ENCODE results near the gene RPS18. TPM values are rescaled to one million over a fixed set of nuclear protein-coding genes. Genes with fewer than 3 reads are reported as not detected.
"Not testable (repeated sequence)": the region's sequence is repeated elsewhere in the genome, so short reads cannot be mapped to it uniquely, and the experiment has no call there.

Gene RPS18
- total RNA-seq, 2 donors from 2014 or later, result 1,188 to 1,719 TPM

DNA sequence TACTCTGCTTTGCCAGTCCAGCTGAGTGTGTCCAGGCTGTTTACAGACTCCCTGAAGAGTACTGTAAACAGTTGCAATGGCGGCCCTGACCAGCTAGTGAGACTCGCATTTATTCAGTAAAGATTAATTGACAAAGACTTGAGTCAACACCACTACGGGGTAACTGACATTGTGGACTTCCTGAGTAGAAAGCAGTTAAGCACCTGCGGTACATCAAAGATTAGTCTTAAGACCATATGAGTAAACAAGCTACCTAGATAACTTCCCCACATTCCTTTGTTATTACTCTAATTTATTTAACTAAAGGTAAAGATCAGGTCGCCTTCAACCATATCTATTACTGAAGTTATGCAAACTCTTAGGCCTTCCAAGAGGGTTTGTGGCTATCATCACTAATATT is 12.8 kb upstream of the RPS18 start:
- H3K36me3 ChIP-seq, result peaks cover 32% of the 10 kb centered on the region
- H3K4me3 ChIP-seq, result no peak overlapping the region
- H3K4me1 ChIP-seq, result no peaks in the 10 kb centered on the region
- no peak for DNase-seq (ENCODE audit: low spot score)
- TF ChIP-seq, protein P1, sequence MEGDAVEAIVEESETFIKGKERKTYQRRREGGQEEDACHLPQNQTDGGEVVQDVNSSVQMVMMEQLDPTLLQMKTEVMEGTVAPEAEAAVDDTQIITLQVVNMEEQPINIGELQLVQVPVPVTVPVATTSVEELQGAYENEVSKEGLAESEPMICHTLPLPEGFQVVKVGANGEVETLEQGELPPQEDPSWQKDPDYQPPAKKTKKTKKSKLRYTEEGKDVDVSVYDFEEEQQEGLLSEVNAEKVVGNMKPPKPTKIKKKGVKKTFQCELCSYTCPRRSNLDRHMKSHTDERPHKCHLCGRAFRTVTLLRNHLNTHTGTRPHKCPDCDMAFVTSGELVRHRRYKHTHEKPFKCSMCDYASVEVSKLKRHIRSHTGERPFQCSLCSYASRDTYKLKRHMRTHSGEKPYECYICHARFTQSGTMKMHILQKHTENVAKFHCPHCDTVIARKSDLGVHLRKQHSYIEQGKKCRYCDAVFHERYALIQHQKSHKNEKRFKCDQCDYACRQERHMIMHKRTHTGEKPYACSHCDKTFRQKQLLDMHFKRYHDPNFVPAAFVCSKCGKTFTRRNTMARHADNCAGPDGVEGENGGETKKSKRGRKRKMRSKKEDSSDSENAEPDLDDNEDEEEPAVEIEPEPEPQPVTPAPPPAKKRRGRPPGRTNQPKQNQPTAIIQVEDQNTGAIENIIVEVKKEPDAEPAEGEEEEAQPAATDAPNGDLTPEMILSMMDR (IDR thresholded peaks at IDR 0.05), result no peak
- H3K9me3 ChIP-seq, result no peaks in the 10 kb centered on the region
- no peaks in the 10 kb centered on the region for H3K27me3 ChIP-seq
- H3K27ac ChIP-seq, result no peak overlapping the region

GRCh38 chr6:33262490-33262889 is 9.4 kb upstream of the RPS18 start:
- H3K27ac ChIP-seq; H3K4me3 ChIP-seq; H3K9me3 ChIP-seq; H3K4me1 ChIP-seq; H3K27me3 ChIP-seq; DNase-seq (ENCODE audit: low spot score): not testable (repeated sequence)
- peaks cover 61% of the 10 kb centered on the region for H3K36me3 ChIP-seq

GRCh38 chr6:33264015-33264414 is 7.9 kb upstream of the RPS18 start:
- TF ChIP-seq, protein P1 (IDR thresholded peaks at IDR 0.05), result no peak
- peaks cover 76% of the 10 kb centered on the region for H3K36me3 ChIP-seq
- DNase-seq (ENCODE audit: low spot score), result no peak
- no peaks in the 10 kb centered on the region for H3K27me3 ChIP-seq
- H3K4me3 ChIP-seq, result no peak overlapping the region
- H3K27ac ChIP-seq, result no peak overlapping the region
- no peaks in the 10 kb centered on the region for H3K9me3 ChIP-seq
- no peaks in the 10 kb centered on the region for H3K4me1 ChIP-seq

DNA sequence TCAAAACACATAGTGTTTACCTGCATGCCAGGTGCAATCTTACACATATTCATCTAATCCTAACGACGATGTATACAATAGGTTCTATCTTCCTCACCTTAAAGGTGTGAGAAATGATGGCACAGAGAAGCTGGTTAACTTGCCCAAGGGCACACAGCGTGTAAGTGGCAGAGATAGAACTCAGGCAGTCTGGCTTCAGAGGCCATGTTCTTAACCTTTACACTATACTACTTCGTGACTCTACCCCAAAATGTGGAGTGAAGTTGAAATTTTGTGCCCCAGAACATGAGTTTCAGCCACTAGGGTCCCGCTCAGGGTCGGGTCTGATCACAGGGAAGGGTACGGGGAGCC is 783 bp upstream of the RPS18 start:
- peak overlapping the region; percentile 86 to 87 for H3K27ac ChIP-seq
- no peaks in the 10 kb centered on the region for H3K9me3 ChIP-seq
- H3K36me3 ChIP-seq, result peaks cover 57% of the 10 kb centered on the region
- DNase-seq (ENCODE audit: low spot score), result no peak
- TF ChIP-seq, protein P1 (IDR thresholded peaks at IDR 0.05), result no peak
- peaks cover 0 to 42% of the 10 kb centered on the region in 2 donors for H3K4me1 ChIP-seq
- H3K27me3 ChIP-seq, result no peaks in the 10 kb centered on the region
- peak overlapping the region; percentile 66 to 74 for H3K4me3 ChIP-seq

DNA sequence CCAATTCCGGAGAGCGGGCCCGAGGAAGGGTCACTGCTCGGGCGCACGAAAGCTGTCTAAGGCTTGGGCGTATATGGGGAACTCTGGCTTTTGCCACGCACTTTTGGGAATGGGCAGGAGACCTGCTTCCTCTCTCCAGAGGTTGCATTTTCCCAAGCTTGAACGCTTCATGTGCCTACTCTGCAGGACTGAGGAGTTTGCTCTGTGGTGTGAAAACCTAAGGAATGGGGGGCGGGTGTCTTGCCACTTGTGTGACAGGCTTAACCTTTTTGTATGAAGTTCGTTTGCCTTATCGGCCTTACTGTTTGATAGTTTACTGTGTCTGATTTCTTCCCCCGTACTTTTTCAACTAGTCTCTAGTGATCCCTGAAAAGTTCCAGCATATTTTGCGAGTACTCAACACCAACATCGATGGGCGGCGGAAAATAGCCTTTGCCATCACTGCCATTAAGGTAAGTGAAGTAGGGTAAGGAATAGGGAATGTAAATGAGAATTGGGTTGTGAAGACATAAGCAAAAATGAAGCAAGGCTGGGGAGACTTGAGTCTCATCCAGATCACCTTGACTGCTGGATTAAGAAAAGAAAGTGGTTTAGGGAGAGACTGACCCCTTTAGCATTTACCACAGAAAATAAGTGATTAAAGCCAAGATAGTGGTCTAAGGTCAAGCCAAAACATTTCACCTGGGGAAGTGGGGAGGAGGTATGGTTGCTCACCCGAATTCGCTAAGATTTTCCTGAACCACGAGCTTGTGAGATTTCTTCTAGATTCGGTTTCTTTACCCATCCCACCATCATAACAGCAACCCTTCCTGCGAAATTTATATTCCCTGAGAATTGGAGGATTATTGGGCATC is 627 bp downstream of the RPS18 start:
- DNase-seq (ENCODE audit: low spot score), result no peak
- Histone ChIP-seq H3K27me3 (no peaks in the 10 kb centered on the region), H3K27ac (peak overlapping the region; percentile 86 to 87), H3K36me3 (peaks cover 50% of the 10 kb centered on the region), H3K4me1 (peaks cover 0 to 50% of the 10 kb centered on the region in 2 donors), H3K9me3 (no peaks in the 10 kb centered on the region), H3K4me3 (peak overlapping the region; percentile 66 to 74)
- TF ChIP-seq, protein P1 (IDR thresholded peaks at IDR 0.05), result no peak

- H3K4me3 ChIP-seq, result peak overlapping the region in 1 of 2 donors; percentile 66
- peaks cover 42% of the 10 kb centered on the region for H3K36me3 ChIP-seq
- no peak overlapping the region for H3K27ac ChIP-seq
- TF ChIP-seq, protein P1 (IDR thresholded peaks at IDR 0.05), result no peak
- H3K9me3 ChIP-seq, result no peaks in the 10 kb centered on the region
- H3K27me3 ChIP-seq, result no peaks in the 10 kb centered on the region
- peaks cover 0 to 58% of the 10 kb centered on the region in 2 donors for H3K4me1 ChIP-seq
- no peak for DNase-seq (ENCODE audit: low spot score)
Measured at GRCh38 chr6:33273129-33273923, 1.5 kb downstream of the RPS18 start.

All from right atrium auricular region (tissue), 2 donors.